K562 (cell line): Measurements from ENCODE around the gene MERTK. TPM values are rescaled to one million over a fixed set of nuclear protein-coding genes. Genes with fewer than 3 reads are reported as not detected.

Experiments
- BRF2 ChIP-seq: IDR thresholded peaks from 3 replicates; pipeline ENCODE4 v1.6.1; 2011; ENCODE audit warnings: borderline replicate concordance, mild to moderate bottlenecking; ENCODE audit not compliant: insufficient read length, insufficient read depth
- ELK1 ChIP-seq: sonication (generic); formaldehyde crosslinking; IDR thresholded peaks from 2 replicates; pipeline ENCODE4 v1.8.1; 2022; ENCODE audit warnings: missing genetic modification reagents
- LCOR ChIP-seq: sonication (generic); formaldehyde crosslinking; IDR thresholded peaks from 2 replicates; pipeline ENCODE4 v1.8.0; 2022; ENCODE audit warnings: mild to moderate bottlenecking, missing genetic modification reagents
- MAX ChIP-seq: sonication (generic); formaldehyde crosslinking; IDR thresholded peaks from 2 replicates; pipeline ENCODE4 v1.9.0; 2022; ENCODE audit warnings: mild to moderate bottlenecking, missing genetic modification reagents
- PKNOX1 ChIP-seq: fragments of 450-650 bp; IDR thresholded peaks from 2 replicates; pipeline ENCODE4 v1.6.1; 2016
- POLR2AphosphoS5 ChIP-seq: IDR thresholded peaks from 2 replicates; pipeline ENCODE4 v1.6.1; 2011; ENCODE audit warnings: mild to moderate bottlenecking, low read depth, low read length, moderate library complexity; ENCODE audit not compliant: control insufficient read depth, insufficient read depth
- POLR2G ChIP-seq: fragments of 200-400 bp; formaldehyde crosslinking; IDR thresholded peaks from 2 replicates; pipeline ENCODE4 v1.6.1; 2017; ENCODE audit warnings: low read depth, mild to moderate bottlenecking, antibody characterized with exemption, low read length, moderate library complexity
- RBFOX2 ChIP-seq: fragments of 200-400 bp; formaldehyde crosslinking; IDR thresholded peaks from 2 replicates; pipeline ENCODE4 v1.6.1; 2017; ENCODE audit warnings: low read depth, mild to moderate bottlenecking, low read length, moderate library complexity
- TCF15 ChIP-seq: fragments of 250-450 bp; sonication (Bioruptor Pico); IDR thresholded peaks from 2 replicates; pipeline ENCODE4 v1.8.0; 2022; ENCODE audit warnings: moderate library complexity, mild to moderate bottlenecking, inconsistent platforms
- UBTF ChIP-seq, 2 experiments: IDR thresholded peaks; 2 replicates each; pipeline ENCODE4 v1.6.1; 2012; ENCODE audit warnings: improper control_type of control experiment in 2 of 2, low read depth in 2 of 2, low read length in 2 of 2, borderline replicate concordance in 1 of 2
- ZNF224 ChIP-seq: sonication (generic); formaldehyde crosslinking; IDR thresholded peaks from 2 replicates; pipeline ENCODE4 v1.8.0; 2022; ENCODE audit warnings: mild to moderate bottlenecking, missing genetic modification reagents
- ZNF449 ChIP-seq: fragments of 250-450 bp; sonication (Bioruptor Pico); IDR thresholded peaks from 2 replicates; pipeline ENCODE4 v1.8.0; 2022; ENCODE audit warnings: moderate library complexity, mild to moderate bottlenecking, inconsistent platforms
- polyA plus RNA-seq, 8 experiments: library from polyadenylated mRNA; depleted of rRNA in 4 of 8; stranded (reverse) in 5 of 8; unstranded in 3 of 8; fragments of >200 nt; fragmentation: Nextera tagmentation in 2 of 8; fragmentation: Illumina TruSeq in 1 of 8; extraction: Ambion mirVana in 2 of 8; extraction: Trizol in 1 of 8; gene quantifications; 2 replicates each; pipeline versions ENCODE4 v1.2.1 to v1.2.3, GENCODE V29; 2011 to 2014; ENCODE audit warnings: inconsistent platforms in 1 of 8, missing spikeins in 1 of 8
- total RNA-seq, 7 experiments: library from RNA; depleted of rRNA in 6 of 7; stranded (reverse); fragments of >200 nt in 6 of 7; fragmentation: Illumina TruSeq in 2 of 7; extraction: Trizol in 2 of 7; gene quantifications; 2 replicates each; pipeline versions ENCODE4 v1.2.1 to v1.2.3, GENCODE V29; 2011 to 2021; ENCODE audit warnings: low replicate concordance in 1 of 7

The MERTK gene
- total and polyA plus RNA-seq, 9 of the 15 experiments (the other 6 are each of a cell fraction or from before 2014, with no cell fraction given) = 0.23 to 1.6 (median 0.74) TPM

- TF ChIP-seq BRF2 (no peak), ELK1 (CRISPR knock-in tag) (no peak), TCF15 (CRISPR knock-in tag) (no peak), ZNF449 (no peak), POLR2AphosphoS5 (0 out of 2 replicates have a peak, but pooled peaks have one; percentile 4), LCOR (CRISPR knock-in tag) (no peak), MAX (peak; percentile 20; the same call in 1 of the 2 replicates), RBFOX2 (peak; percentile 46; the same call in 1 of the 2 replicates), PKNOX1 (peak; percentile 67), UBTF (IDR thresholded peaks at IDR 0.05; ENCODE audit: borderline replicate concordance in 1 of 2, low read depth in 2 of 2, low read length in 2 of 2) (0 out of 4 replicates have a peak, but pooled peaks of 1 of the 2 experiments have one; percentile 22), ZNF224 (peak; percentile 58; the same call in 1 of the 2 replicates), POLR2G (peak; percentile 64)
Observed at GRCh38 chr2:112053917-112054846, 155.8 kb downstream of the MERTK start (continued).
